Gastroesophageal sphincter (tissue), 3 donors: ENCODE measurements around the gene STK24.

Experiments used
- CTCF ChIP-seq, 4 experiments: fragments of 200-600 bp in 2 of 4; fragments of 450-650 bp in 2 of 4; sonication (generic) in 1 of 4; IDR thresholded peaks; one replicate each; pipeline ENCODE4 v1.5.1; 2017 to 2019; ENCODE audit warnings: antibody characterized with exemption in 4 of 4, mild to moderate bottlenecking in 2 of 4, moderate library complexity in 2 of 4
- EP300 ChIP-seq: sonication (generic); formaldehyde crosslinking; IDR thresholded peaks from one replicate; pipeline ENCODE4 v1.6.1; 2017; ENCODE audit warnings: antibody characterized with exemption, mild to moderate bottlenecking
- POLR2A ChIP-seq, 2 donors: fragments of 450-650 bp; IDR thresholded peaks; one replicate each; pipeline ENCODE4 v1.6.1; 2017; ENCODE audit warnings: antibody characterized with exemption in 2 of 2, mild to moderate bottlenecking in 2 of 2, moderate library complexity in 1 of 2

- no peak for TF ChIP-seq CTCF (IDR thresholded peaks at IDR 0.05)
- no peak for TF ChIP-seq POLR2A (IDR thresholded peaks at IDR 0.05)
- TF ChIP-seq EP300: no peak
Observed at GRCh38 chr13:98474761-98475160, 102.1 kb downstream of the STK24 start.
